Vagina (tissue), 2 donors: ENCODE results near the gene GALNTL6. TPM values are rescaled to one million over a fixed set of nuclear protein-coding genes. Genes with fewer than 3 reads are reported as not detected.

Source experiments
- DNase-seq, 2 donors: peaks; one replicate each; pipeline ENCODE4 v3.0.0-alpha.2; 2017; ENCODE audit errors: extremely low spot score in 2 of 2
- H3K27ac ChIP-seq: fragments of 200-600 bp; sonication (generic); one replicate; pipeline ENCODE4 v1.5.1; 2019
- H3K27me3 ChIP-seq: fragments of 200-600 bp; sonication (generic); one replicate; pipeline ENCODE4 v1.5.1; 2019
- H3K36me3 ChIP-seq, 2 donors: fragments of 200-600 bp; sonication (generic); one replicate each; pipeline ENCODE4 v1.5.1; 2017 to 2019
- H3K4me1 ChIP-seq: fragments of 200-600 bp; sonication (generic); one replicate; pipeline ENCODE4 v1.5.1; 2019
- H3K4me3 ChIP-seq, 2 donors: fragments of 200-600 bp; sonication (generic); 1 replicate in 1 of 2; 2 replicates in 1 of 2; pipeline ENCODE4 v1.5.1; 2016 to 2019
- H3K9me3 ChIP-seq: fragments of 200-600 bp; sonication (generic); one replicate; pipeline ENCODE4 v1.5.1; 2019
- CTCF ChIP-seq, 3 experiments: fragments of 450-650 bp in 2 of 3; fragments of 200-600 bp in 1 of 3; sonication (generic) in 1 of 3; IDR thresholded peaks; one replicate each; pipeline ENCODE4 v1.5.1; 2017 to 2019; ENCODE audit warnings: antibody characterized with exemption in 3 of 3, mild to moderate bottlenecking in 2 of 3, moderate library complexity in 2 of 3
- POLR2A ChIP-seq, 2 donors: fragments of 450-650 bp; IDR thresholded peaks; one replicate each; pipeline ENCODE4 v1.6.1; 2017; ENCODE audit warnings: antibody characterized with exemption in 2 of 2, mild to moderate bottlenecking in 2 of 2, moderate library complexity in 2 of 2
- POLR2AphosphoS5 ChIP-seq, 2 donors: sonication (generic); formaldehyde crosslinking; IDR thresholded peaks; one replicate each; pipeline ENCODE4 v1.9.0; 2017; ENCODE audit warnings: antibody characterized with exemption in 2 of 2, mild to moderate bottlenecking in 2 of 2, low read depth in 1 of 2; ENCODE audit not compliant: insufficient read depth in 1 of 2
- intact Hi-C: fragments of 100-400 bp; cut with DNase I; formaldehyde crosslinking; loops from one replicate; pipeline ENCODE4 v1.15.1; 2023
- total RNA-seq: library from RNA; depleted of rRNA; stranded (reverse); fragments of >200 nt; gene quantifications from one replicate; pipeline ENCODE4 v1.2.3, GENCODE V29; 2016

Gene GALNTL6
- total RNA-seq, 1 donor from 2014 or later, result 0.74 TPM

GRCh38 chr4:171875291-171875690 lies 62.1 kb downstream of the GALNTL6 start:
- TF ChIP-seq POLR2A (IDR thresholded peaks at IDR 0.05) (no peak), CTCF (IDR thresholded peaks at IDR 0.05) (no peak), POLR2AphosphoS5 (IDR thresholded peaks at IDR 0.05; ENCODE audit: insufficient read depth in 1 of 2, low read depth in 1 of 2) (no peak)
- no peaks in the 10 kb centered on the region for H3K36me3 ChIP-seq
- intact Hi-C loops, result no loop called here
- no peak overlapping the region for H3K4me3 ChIP-seq
- no peaks in the 10 kb centered on the region for H3K9me3 ChIP-seq
- no peak overlapping the region for H3K27ac ChIP-seq
- no peaks in the 10 kb centered on the region for H3K4me1 ChIP-seq
- H3K27me3 ChIP-seq, result no peaks in the 10 kb centered on the region
- no peak for DNase-seq

GRCh38 chr4:171876636-171877035 lies 63.4 kb downstream of the GALNTL6 start:
- H3K4me1 ChIP-seq, result no peaks in the 10 kb centered on the region
- no peak for DNase-seq
- no peak overlapping the region for H3K27ac ChIP-seq
- intact Hi-C loops, result no loop called here
- no peaks in the 10 kb centered on the region for H3K9me3 ChIP-seq
- no peak overlapping the region for H3K4me3 ChIP-seq
- no peaks in the 10 kb centered on the region for H3K27me3 ChIP-seq
- TF ChIP-seq POLR2A (IDR thresholded peaks at IDR 0.05), result no peak
- TF ChIP-seq POLR2AphosphoS5 (IDR thresholded peaks at IDR 0.05; ENCODE audit: insufficient read depth in 1 of 2, low read depth in 1 of 2), result no peak
- TF ChIP-seq CTCF (IDR thresholded peaks at IDR 0.05), result no peak
- H3K36me3 ChIP-seq, result no peaks in the 10 kb centered on the region

- no peak overlapping the region for H3K27ac ChIP-seq
- intact Hi-C loops, result no loop called here
- H3K9me3 ChIP-seq, result no peaks in the 10 kb centered on the region
- no peak overlapping the region for H3K4me3 ChIP-seq
- H3K4me1 ChIP-seq, result no peaks in the 10 kb centered on the region
- no peaks in the 10 kb centered on the region for H3K36me3 ChIP-seq
- H3K27me3 ChIP-seq, result no peaks in the 10 kb centered on the region
- TF ChIP-seq POLR2A (IDR thresholded peaks at IDR 0.05) (no peak), POLR2AphosphoS5 (IDR thresholded peaks at IDR 0.05; ENCODE audit: insufficient read depth in 1 of 2, low read depth in 1 of 2) (no peak), CTCF (IDR thresholded peaks at IDR 0.05) (no peak)
- DNase-seq, result no peak
Observed at GRCh38 chr4:171880136-171880535, 66.9 kb downstream of the GALNTL6 start.

GRCh38 chr4:171889681-171890080 lies 76.5 kb downstream of the GALNTL6 start:
- intact Hi-C loops, result no loop called here
- no peak for DNase-seq
- Histone ChIP-seq H3K9me3 (no peaks in the 10 kb centered on the region), H3K4me1 (no peaks in the 10 kb centered on the region), H3K27ac (no peak overlapping the region), H3K27me3 (no peaks in the 10 kb centered on the region), H3K36me3 (no peaks in the 10 kb centered on the region), H3K4me3 (no peak overlapping the region)
- no peak for TF ChIP-seq POLR2AphosphoS5 (IDR thresholded peaks at IDR 0.05; ENCODE audit: insufficient read depth in 1 of 2, low read depth in 1 of 2)

- H3K27me3 ChIP-seq, result no peaks in the 10 kb centered on the region
- TF ChIP-seq POLR2A (IDR thresholded peaks at IDR 0.05) (no peak), POLR2AphosphoS5 (IDR thresholded peaks at IDR 0.05; ENCODE audit: insufficient read depth in 1 of 2, low read depth in 1 of 2) (no peak), CTCF (IDR thresholded peaks at IDR 0.05) (no peak)
- no peak for DNase-seq
- H3K4me3 ChIP-seq, result no peak overlapping the region
- no peak overlapping the region for H3K27ac ChIP-seq
- H3K4me1 ChIP-seq, result no peaks in the 10 kb centered on the region
- H3K36me3 ChIP-seq, result no peaks in the 10 kb centered on the region
- H3K9me3 ChIP-seq, result no peaks in the 10 kb centered on the region
- intact Hi-C loops, result no loop called here
Observed at GRCh38 chr4:171891038-171891437, 77.8 kb downstream of the GALNTL6 start.

- no peak for TF ChIP-seq CTCF (IDR thresholded peaks at IDR 0.05)
- no peak overlapping the region for H3K27ac ChIP-seq
- intact Hi-C loops, result no loop called here
- H3K36me3 ChIP-seq, result no peaks in the 10 kb centered on the region
- no peaks in the 10 kb centered on the region for H3K4me1 ChIP-seq
- no peak overlapping the region for H3K4me3 ChIP-seq
- no peaks in the 10 kb centered on the region for H3K9me3 ChIP-seq
- DNase-seq, result no peak
- H3K27me3 ChIP-seq, result no peaks in the 10 kb centered on the region
Observed at GRCh38 chr4:171896426-171896825, 83.2 kb downstream of the GALNTL6 start.
